Measurements from ENCODE around the gene PHF5A.

DNA sequence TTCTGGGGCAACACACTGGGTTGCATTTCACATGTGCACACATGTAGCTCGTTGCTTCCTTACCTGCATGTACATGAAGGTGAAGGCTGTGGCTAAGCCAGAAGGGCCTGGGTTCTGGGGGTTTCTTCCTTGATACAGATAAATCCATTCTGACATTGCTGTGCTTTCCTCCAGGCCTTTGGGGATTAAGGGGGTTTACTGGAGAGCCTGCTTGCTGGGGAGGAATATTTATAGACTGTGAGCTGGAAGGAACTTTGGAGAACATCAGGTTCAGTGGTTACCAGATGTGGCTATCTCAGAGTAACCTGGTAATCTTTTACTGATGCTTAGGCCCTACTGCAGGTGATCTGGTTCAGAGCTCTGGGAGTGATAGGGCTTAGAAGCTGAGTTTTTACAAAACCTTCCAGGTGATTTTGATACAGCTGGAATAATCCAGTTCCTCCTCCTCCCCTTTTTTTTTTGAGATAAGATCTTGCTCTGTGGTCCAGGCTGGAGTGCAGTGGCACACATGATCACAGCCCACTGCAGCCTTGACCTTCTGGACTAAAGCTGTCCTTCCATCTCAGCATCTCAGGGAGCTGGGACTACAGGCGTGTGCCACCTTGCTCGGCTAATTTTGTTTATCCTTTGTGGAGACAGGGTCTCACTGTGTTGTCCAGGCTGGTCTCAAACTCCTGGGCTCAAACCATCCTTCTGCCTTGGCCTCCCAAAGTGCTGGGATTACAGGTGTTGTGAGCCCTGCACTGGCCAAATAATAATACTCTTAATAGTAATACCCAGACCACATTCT, 20.3 kb upstream of the PHF5A start:
- TF ChIP-seq, protein P1, sequence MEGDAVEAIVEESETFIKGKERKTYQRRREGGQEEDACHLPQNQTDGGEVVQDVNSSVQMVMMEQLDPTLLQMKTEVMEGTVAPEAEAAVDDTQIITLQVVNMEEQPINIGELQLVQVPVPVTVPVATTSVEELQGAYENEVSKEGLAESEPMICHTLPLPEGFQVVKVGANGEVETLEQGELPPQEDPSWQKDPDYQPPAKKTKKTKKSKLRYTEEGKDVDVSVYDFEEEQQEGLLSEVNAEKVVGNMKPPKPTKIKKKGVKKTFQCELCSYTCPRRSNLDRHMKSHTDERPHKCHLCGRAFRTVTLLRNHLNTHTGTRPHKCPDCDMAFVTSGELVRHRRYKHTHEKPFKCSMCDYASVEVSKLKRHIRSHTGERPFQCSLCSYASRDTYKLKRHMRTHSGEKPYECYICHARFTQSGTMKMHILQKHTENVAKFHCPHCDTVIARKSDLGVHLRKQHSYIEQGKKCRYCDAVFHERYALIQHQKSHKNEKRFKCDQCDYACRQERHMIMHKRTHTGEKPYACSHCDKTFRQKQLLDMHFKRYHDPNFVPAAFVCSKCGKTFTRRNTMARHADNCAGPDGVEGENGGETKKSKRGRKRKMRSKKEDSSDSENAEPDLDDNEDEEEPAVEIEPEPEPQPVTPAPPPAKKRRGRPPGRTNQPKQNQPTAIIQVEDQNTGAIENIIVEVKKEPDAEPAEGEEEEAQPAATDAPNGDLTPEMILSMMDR (conservative IDR thresholded peaks at IDR 0.05; ENCODE audit: low read depth, low read length): no peak
- TF ChIP-seq EZH2 (IDR thresholded peaks at IDR 0.05; ENCODE audit: low read length, unreplicated experiment): no peak
